ENCODE results near the gene UBE2E3. TPM values are rescaled to one million over a fixed set of nuclear protein-coding genes. Genes with fewer than 3 reads are reported as not detected.

Gene UBE2E3
- total and polyA plus RNA-seq, 2 of the 13 experiments (the other 11 are each of a cell fraction or from before 2014, with no cell fraction given), result 45.7 to 92.6 TPM

DNA sequence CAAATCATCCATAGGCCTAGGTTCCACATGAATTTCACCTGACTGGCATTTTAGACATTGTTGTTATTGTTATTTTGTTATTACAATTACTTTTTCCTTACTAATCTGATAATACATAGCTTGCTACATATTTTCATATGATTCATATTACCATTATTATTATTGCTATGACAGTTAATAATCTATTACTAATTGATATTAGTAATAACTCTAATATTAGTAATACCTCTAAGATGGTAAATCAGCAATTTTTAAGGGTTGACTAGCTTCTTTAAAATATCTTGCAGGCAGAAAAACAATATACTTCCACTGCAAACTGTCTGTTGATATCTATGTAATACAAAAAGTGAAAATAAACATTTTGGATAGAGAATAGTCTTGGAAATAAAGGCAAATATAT, 48.6 kb upstream of the UBE2E3 start:
- Histone ChIP-seq H3K4me3 (replicated peaks in 1 of 3; ENCODE audit: insufficient read depth in 1 of 3, low read depth in 2 of 3, low read length in 3 of 3) (no peak overlapping the region), H3K27ac (ENCODE audit: extremely low read length, insufficient read depth, low read length) (no peak overlapping the region), H3K79me2 (ENCODE audit: insufficient read depth, low read length) (no peaks in the 10 kb centered on the region), H2AFZ (ENCODE audit: low read length) (no peak overlapping the region), H3K4me1 (ENCODE audit: insufficient read depth, low read length) (no peaks in the 10 kb centered on the region), H3K9me3 (ENCODE audit: low read length) (no peaks in the 10 kb centered on the region), H3K27me3 (ENCODE audit: control insufficient read depth in 1 of 2, insufficient read depth in 2 of 2, low read length in 2 of 2) (no peaks in the 10 kb centered on the region), H3K9ac (ENCODE audit: insufficient read depth, low read depth, low read length) (no peak overlapping the region), H3K36me3 (replicated peaks in 1 of 2; ENCODE audit: control insufficient read depth in 1 of 2, insufficient read depth in 2 of 2, low read length in 2 of 2) (no peaks in the 10 kb centered on the region), H3K4me2 (ENCODE audit: low read depth, low read length) (no peak overlapping the region), H4K20me1 (ENCODE audit: insufficient read depth, low read length) (no peaks in the 10 kb centered on the region)
- ChIA-PET POLR2A (no interaction called here), CTCF (ENCODE audit: low intra/inter-chr PET ratio, low total read pairs) (no interaction called here)
- no peak for DNase-seq (ENCODE audit: low spot score)
- intact Hi-C loops (cut with micrococcal nuclease; ENCODE audit: unreplicated experiment), result no loop called here
- TF ChIP-seq ZFP62 (CRISPR knock-in tag; IDR thresholded peaks at IDR 0.05), result no peak
- TF ChIP-seq ZNF451 (CRISPR knock-in tag; IDR thresholded peaks at IDR 0.05), result no peak
- TF ChIP-seq PBX2 (CRISPR knock-in tag; IDR thresholded peaks at IDR 0.05), result no peak
- TF ChIP-seq ATF7 (IDR thresholded peaks at IDR 0.05), result no peak
- no peak for TF ChIP-seq ATF7 (CRISPR knock-in tag; IDR thresholded peaks at IDR 0.05)
- TF ChIP-seq, protein P1, sequence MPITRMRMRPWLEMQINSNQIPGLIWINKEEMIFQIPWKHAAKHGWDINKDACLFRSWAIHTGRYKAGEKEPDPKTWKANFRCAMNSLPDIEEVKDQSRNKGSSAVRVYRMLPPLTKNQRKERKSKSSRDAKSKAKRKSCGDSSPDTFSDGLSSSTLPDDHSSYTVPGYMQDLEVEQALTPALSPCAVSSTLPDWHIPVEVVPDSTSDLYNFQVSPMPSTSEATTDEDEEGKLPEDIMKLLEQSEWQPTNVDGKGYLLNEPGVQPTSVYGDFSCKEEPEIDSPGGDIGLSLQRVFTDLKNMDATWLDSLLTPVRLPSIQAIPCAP (CRISPR knock-in tag; IDR thresholded peaks at IDR 0.05; ENCODE audit: low read depth), result no peak
- no peak for TF ChIP-seq ZNF510 (CRISPR knock-in tag; IDR thresholded peaks at IDR 0.05; ENCODE audit: low read depth)
- no peak for TF ChIP-seq ZNF670 (CRISPR knock-in tag; IDR thresholded peaks at IDR 0.05; ENCODE audit: borderline replicate concordance)
- no peak for TF ChIP-seq ZFP37 (CRISPR knock-in tag; IDR thresholded peaks at IDR 0.05; ENCODE audit: borderline replicate concordance)
- no peak for TF ChIP-seq ZKSCAN1 (IDR thresholded peaks at IDR 0.05; ENCODE audit: low read length)
- no TSS peak for BruUV-seq (replicated peaks)
- ATAC-seq, result no peak
- no peak for FAIRE-seq
- in situ Hi-C loops (cut with HindIII; ENCODE audit: extremely low pct_ligation_motif_present, low pct_unique_long_range_greater_than_20kb), result no loop called here
